DMS79 treated with DMSO at 0.1 percent for 48 hours (cell line): Measurements from ENCODE around the gene TMEM19.

ENCODE experiments used
- DNase-seq: peaks from one replicate; lab custom pipeline; 2025; lab: John Stamatoyannopoulos, UW

TMEM19 gene

DNA sequence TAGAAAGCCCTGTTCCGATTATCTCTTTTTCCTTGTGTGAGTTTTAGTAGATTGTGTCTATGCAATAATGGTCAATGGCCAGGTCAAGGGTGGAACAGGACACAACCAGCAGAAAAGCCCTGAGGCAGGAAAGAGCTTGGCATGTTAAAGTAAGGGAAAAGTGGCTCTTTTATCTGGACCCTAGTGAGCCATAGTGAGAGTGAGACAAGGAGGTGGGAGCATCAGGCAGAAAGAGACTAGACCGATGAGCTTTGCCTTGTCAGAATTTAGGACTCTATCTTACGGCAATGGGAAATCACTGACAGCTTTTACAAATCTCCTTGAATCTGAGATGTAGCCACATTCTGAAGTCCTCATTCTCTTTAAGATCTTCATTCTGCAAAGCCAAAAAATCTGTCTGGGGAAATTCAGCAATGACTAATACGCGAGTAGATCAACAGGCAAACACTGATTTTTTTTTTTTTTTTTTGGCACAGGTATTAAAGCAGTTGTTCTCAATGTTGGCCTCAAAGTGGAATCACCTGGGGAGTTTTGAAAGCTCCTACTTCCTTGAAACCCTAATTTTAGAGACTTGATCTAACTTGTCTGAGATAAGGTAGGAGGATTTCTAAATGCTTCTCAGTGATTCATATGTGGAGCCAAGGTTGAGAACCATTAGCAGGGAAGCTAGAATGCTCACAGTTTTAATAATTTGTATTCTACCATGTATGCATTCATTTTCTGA, 33.9 kb downstream of the TMEM19 start:
- DNase-seq: no peak

DNA sequence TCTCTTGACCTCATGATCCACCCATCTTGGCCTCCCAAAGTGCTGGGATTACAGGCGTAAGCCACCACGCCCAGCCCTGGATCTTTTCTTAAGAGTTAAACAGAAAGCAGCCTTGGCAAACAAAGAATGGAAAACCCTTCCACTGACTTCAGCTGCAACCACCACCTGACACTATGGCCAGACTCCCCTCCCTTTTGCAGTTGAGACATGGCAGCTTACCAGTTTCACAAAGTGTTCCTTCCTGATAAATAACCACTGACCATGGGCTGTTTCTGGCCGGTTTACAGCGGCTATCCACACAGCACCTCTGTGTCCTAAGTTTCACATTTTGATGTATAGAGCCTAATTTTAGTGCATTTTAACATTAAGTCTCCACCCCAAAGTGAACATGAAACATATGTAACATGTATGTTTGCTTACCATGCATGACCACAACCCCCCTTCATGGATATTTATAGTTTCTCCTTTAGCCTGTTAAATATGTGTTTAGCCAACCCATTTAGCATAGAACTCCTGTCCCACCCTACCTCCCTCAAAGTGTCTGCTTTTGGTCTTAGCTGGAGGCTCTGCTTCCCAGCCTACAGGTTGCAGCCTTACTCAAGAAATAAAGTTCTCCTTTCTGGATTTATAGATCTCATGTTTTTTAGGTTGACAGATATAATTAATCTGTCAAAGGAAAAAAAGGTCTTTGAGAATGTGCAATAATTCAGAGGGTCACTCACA, 36.1 kb downstream of the TMEM19 start:
- DNase-seq: no peak

DNA sequence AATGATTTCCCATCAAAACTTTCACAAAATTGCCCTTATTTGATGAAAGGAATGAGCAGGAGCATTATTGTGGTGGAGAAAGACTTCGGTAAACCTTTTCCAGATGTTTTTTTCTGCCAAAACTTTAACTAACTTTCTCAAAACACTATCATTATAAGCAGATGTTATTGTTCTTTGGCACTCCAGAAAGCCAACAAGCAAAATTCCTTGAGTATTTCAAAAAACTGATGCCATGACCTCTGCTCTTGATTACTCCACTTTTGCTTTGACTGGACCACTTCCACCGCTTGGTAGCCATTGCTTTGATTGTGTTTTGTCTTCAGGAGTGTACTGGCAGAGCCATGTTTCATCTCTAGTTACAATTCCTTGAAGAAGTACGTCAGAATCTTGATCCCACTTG, 39.1 kb downstream of the TMEM19 start:
- no peak for DNase-seq

DNA sequence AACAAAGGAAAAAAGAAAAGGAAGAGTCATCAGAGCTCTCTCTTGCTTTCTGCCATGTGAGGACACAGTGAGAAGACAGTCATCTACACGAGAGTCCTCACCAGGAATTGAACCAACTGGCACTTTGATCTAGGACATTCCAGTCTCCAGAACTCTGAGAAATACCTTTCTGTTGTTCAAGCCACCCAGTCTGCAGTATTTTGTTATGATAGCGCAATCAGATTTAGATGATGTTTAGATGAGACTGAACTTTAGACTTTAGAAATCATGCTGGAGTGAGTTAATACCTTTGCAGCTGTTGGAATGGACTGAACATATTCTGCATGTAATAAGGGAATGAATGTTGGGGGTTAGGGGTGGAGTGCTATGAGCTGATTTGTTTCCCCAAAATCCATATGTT, 40.7 kb downstream of the TMEM19 start:
- no peak for DNase-seq

DNA sequence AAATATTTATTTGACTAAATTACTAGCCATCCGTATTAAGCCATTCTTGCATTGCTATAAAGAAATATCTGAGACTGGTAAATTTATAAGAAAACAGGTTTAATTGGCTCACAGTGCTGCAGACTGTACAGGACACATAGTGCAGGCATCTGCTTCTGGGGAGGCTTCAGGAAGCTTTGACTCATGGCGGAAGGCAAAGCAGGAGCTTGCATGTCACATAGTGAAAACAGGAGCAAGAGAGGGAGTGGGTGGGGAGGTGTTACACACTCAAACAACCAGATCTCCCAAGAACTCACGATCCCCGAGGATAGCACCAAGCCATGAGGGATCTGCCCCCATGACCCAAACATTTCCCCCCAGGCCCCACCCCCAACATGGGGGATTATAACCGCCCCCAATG, 42.1 kb downstream of the TMEM19 start:
- no peak for DNase-seq

DNA sequence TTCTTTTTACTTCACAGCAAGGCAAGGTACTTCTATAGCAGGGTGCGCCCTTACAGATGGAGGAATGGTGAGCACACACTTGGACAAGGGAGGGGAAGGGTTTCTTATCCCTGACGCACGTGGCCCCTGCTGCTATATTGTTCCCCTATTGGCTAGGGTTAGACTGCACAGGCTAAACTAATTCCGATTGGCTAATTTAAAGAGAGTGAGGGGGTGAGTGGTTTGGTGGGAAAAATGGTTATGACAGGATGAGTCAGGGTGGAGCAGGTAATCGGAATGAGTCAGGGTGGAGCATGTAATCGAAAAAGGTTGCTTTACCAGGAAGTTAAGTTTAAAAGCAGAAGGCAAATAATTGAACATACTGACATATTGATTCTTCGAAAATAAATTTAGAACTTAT, 45.1 kb downstream of the TMEM19 start:
- no peak for DNase-seq

DNA sequence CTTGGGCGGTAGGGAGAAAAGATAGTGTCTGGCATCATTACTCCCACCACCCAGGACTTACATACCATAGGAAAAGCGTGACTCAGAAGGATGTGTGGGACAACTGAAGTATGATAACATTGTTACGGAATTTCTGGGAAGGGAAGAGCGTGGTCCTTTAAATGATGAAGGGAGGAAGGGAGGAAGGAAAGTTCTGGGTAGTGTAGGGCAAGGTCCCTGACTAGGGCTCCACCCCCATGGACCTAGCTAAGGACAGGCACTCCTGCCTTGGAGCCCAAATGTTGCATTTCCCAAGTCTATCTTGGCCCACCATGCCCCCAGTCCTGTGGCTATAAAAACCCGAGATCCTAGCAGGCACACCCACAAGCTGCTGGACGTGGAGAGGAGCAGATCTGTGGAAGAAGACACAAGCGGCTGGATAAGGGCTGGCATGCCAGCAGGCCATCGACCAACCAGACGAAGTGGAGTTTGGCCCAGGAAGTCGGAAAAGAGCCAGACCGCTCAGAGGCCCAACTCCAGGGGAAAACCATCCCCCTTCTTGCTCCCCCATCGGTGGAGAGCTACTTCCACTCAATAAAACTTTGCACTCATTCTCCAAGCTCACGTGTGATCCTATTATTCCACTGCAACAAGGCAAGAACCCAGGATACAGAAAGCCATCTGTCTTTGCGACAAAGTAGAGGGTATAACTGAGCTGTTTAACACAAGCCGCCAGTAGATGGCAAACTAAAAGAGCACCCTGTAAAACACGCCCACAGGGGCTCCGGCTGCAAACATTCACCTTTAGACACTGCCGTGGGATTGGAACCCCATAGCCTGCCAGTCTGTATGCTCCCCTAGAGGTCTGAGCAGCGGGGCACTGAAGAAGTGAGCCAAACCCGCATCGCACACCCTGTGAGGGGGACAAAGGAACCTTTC, 45.8 kb downstream of the TMEM19 start:
- DNase-seq: no peak

DNA sequence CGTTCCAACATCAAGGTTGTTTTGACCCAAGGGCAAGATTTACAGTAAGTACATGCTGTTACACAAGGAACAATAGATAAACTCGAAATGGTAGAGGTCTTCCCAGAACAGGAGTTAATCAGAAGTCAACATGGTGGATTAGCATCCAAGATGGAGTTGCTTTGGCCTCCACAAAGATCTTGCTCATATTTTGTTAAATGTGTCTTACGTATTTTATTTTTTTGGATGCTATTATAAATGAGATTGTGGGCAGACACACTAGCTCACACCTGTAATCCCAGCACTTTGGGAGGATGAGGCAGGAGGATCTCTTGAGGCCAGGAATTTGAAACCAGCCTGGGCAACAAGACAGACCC, 46.5 kb downstream of the TMEM19 start:
- no peak for DNase-seq

DNA sequence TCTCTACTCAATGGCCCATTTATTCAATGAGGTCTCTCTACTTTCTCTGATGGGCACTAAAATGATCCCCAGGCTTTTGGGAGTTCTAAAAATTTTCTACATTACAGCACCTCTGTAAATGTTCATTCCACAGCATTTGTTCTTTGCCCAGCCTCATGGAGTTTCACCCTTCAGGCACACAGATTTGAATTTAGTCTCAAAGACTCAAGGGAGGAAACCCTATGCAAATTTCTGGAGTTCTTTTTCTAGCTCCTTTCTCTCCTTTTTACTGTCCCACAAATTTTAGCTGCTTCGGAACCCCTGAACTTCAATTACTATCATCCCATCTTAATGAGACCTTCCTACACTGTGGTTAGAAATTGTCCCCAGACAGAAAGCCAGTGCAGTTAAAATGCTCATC, 51.3 kb downstream of the TMEM19 start:
- DNase-seq: no peak

DNA sequence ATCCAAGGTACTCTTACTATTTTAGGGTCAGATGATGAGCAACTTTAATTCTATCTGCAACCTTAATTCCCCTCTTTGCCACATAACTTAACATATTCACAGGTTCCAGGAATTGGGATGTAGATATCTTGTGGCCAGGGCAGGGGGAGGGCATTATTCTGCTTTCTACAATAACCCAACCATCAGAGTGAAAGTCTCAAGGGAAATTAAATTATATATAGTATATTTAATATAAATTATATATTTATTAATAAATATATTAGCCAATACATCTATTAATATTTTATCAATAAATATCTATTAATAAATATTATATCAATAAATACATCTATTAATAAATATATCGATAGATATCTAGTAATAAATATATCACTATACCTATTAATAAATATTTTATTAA, 57.1 kb downstream of the TMEM19 start:
- no peak for DNase-seq

DNA sequence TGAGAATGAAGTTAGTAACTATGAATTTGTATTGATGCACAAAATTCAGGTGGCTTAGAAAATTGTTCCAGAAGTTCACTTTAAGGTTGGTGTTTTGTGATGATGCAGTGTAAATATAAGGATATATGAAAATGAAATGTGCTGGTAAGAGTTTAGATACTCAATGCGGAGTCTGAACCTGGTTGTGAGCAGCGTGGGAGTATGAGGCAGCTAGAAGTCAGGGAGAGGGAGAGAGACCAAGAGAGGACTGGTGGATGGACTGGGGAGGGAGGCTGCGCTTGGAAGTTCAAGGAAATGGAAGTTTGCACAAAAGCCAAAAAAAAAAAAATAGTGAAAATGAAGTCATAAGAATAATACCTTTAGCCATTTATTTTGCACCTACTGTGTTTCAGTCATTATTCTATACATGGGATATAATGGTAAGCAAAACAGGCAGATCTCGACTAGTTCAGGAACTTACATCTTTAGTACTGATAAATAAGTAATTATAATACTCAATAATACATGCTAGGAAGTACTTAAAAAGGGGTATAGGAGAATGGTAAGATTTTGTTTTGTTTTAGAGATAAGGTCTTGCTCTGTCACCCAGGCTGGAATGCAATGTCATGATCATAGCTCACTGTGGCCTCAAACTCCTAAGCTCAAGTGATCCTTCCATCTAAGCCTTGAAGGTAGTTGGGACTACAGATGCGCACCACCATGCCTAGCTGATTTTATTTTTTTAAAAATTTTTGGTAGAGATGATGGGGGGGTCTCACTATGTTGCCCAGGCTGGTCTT, 58.8 kb downstream of the TMEM19 start:
- no peak for DNase-seq

DNA sequence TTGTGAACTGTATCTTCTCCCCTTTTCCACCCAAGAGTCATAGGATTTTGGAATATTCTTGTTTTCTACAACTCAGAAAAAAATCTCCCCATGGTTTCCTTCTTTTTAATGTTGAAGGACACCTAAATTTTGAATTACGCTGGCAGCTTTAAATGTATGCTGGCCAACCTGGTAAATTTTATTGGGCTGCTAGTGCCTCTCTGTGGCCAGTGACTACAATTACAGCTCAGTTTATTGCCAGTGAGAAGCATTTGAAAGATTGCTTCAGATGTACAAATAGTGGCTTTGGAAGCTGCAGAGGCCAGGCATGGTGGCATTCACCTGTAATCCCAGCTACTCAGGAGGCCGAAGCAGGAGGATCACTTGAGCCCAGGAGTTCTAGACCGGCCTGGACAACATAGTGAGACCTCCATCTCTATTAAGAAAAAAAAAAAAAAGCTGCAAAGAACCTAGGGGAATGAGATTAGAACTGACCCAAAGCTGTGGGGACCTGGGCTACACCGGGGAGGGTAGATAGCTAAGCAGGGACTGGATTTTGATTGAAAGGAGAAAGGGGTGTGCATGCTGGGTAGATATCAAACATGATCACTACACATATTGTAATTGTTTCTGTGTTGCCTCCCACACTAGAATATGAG, 61.2 kb downstream of the TMEM19 start:
- peak; percentile 7 for DNase-seq

DNA sequence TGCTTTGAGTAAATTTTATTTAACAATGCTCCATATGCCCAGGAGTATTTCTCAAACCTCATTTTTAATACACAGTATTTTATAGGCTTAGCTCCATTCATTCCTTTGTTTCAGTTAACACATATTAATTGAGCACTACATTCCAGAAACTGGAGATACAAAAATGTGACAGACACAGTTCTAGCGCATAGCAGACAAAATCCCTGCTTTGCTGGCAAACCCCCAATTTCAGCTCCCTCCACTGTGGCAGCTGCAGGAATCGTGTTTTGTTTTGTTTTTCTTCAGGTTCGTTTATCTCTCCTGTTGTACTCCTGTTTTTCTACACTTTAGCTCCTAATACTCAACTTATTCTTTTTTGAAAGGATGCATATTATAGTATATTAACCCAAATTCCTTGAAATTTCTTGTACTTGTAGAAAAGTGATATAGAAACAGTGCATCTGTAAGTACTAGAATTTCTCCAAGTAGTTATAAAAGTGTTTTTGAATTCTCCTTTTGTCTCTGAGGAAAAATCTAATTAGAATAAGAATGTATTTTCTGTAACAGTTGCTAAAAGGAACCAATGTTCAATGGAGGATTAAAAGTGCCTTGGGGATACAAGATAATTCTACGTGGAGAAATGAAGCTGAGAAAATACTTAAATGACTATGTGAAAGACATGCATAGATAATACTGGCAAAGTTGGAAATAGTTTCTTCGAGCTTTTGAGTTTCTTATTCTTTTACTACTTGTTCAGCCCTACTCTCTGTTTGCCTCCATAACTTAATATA, 62.4 kb downstream of the TMEM19 start:
- no peak for DNase-seq

DNA sequence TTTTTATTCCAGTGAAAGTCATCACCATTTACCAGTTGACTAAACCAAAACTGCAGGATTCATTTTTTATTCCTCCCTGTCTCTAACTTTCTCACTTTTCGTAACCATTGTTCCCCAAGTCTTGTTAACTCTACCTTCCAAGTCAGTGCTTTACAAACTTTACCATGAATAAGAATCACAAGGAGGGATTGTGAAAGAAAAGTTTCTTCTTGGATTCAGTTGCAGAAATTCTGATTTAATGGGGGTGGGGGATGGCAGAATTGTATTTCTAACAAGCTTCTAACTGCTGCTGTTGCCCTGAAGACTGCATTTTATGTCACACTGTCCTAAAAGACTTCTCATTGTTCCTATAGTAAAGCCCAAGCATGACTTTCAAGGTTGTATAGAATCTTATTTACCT, 63.8 kb downstream of the TMEM19 start:
- no peak for DNase-seq

DNA sequence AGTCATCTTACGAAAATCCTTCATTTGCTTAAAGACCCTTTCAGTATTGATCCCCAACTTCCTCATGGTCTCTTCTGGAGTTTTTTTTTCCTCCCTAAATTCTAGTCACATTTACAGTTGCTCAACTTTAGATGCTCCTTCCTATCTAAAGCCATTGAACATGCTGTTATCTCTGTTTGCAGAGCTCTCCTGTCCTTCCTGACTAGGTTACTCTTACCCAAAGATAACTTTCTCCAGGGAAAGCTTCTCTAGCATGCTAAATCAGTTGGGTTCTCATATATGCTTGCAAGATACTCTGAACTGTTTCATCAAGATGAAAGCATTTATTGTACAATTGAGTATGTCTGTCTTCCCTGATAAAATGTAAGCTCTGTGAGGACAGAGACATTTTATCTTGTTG, 67.0 kb downstream of the TMEM19 start:
- DNase-seq: no peak
